HG02970 (cell line): ENCODE data around the gene GRIK4.

Experiments used
- ATAC-seq: cut with Tn5 transposase; IDR thresholded peaks from one replicate; pipeline ENCODE4 v1.9.1; 2021; ENCODE audit warnings: mild to moderate bottlenecking, moderate library complexity, moderate number of reproducible peaks; ENCODE audit not compliant: unreplicated experiment, low FRiP score

GRIK4 gene

GRCh38 chr11:120659076-120659475, 147.5 kb downstream of the GRIK4 start:
- no peak for ATAC-seq

- ATAC-seq = no peak
These were observed 148.5 kb downstream of the GRIK4 start for GRCh38 chr11:120660024-120660565.

- ATAC-seq = no peak
These were observed 150.6 kb downstream of the GRIK4 start for GRCh38 chr11:120662071-120662676.

GRCh38 chr11:120663142-120663541, 151.6 kb downstream of the GRIK4 start:
- no peak for ATAC-seq

- no peak for ATAC-seq
These were observed 154.6 kb downstream of the GRIK4 start for GRCh38 chr11:120666121-120666639.

- ATAC-seq = no peak
These were observed 155.7 kb downstream of the GRIK4 start for GRCh38 chr11:120667281-120667680.

GRCh38 chr11:120667934-120668333, 156.4 kb downstream of the GRIK4 start:
- ATAC-seq = no peak

GRCh38 chr11:120668537-120668936, 157.0 kb downstream of the GRIK4 start:
- ATAC-seq = no peak

- no peak for ATAC-seq
These were observed 163.0 kb downstream of the GRIK4 start for GRCh38 chr11:120674542-120674941.

- no peak for ATAC-seq
These were observed 163.6 kb downstream of the GRIK4 start for GRCh38 chr11:120675171-120675570.

- no peak for ATAC-seq
These were observed 165.4 kb downstream of the GRIK4 start for GRCh38 chr11:120676991-120677390.

GRCh38 chr11:120680322-120680721, 168.8 kb downstream of the GRIK4 start:
- no peak for ATAC-seq

- no peak for ATAC-seq
These were observed 170.1 kb downstream of the GRIK4 start for GRCh38 chr11:120681434-120682331.

- ATAC-seq = no peak
These were observed 170.7 kb downstream of the GRIK4 start for GRCh38 chr11:120682332-120682649.

GRCh38 chr11:120682866-120683265, 171.3 kb downstream of the GRIK4 start:
- ATAC-seq = no peak

- no peak for ATAC-seq
These were observed 175.0 kb downstream of the GRIK4 start for GRCh38 chr11:120686516-120686915.

GRCh38 chr11:120688163-120688562, 176.6 kb downstream of the GRIK4 start:
- no peak for ATAC-seq

- ATAC-seq = no peak
These were observed 178.2 kb downstream of the GRIK4 start for GRCh38 chr11:120689596-120690275.

GRCh38 chr11:120690406-120690805, 178.9 kb downstream of the GRIK4 start:
- no peak for ATAC-seq

GRCh38 chr11:120694726-120695125, 183.2 kb downstream of the GRIK4 start:
- no peak for ATAC-seq

GRCh38 chr11:120695426-120695825, 183.9 kb downstream of the GRIK4 start:
- ATAC-seq = no peak
